GM18867 (cell line): Measurements from ENCODE around the gene RERG.

Experiments used
- ATAC-seq: cut with Tn5 transposase; IDR thresholded peaks from one replicate; pipeline ENCODE4 v1.9.1; 2021; ENCODE audit warnings: mild to moderate bottlenecking, moderate library complexity; ENCODE audit not compliant: unreplicated experiment

The RERG gene

DNA sequence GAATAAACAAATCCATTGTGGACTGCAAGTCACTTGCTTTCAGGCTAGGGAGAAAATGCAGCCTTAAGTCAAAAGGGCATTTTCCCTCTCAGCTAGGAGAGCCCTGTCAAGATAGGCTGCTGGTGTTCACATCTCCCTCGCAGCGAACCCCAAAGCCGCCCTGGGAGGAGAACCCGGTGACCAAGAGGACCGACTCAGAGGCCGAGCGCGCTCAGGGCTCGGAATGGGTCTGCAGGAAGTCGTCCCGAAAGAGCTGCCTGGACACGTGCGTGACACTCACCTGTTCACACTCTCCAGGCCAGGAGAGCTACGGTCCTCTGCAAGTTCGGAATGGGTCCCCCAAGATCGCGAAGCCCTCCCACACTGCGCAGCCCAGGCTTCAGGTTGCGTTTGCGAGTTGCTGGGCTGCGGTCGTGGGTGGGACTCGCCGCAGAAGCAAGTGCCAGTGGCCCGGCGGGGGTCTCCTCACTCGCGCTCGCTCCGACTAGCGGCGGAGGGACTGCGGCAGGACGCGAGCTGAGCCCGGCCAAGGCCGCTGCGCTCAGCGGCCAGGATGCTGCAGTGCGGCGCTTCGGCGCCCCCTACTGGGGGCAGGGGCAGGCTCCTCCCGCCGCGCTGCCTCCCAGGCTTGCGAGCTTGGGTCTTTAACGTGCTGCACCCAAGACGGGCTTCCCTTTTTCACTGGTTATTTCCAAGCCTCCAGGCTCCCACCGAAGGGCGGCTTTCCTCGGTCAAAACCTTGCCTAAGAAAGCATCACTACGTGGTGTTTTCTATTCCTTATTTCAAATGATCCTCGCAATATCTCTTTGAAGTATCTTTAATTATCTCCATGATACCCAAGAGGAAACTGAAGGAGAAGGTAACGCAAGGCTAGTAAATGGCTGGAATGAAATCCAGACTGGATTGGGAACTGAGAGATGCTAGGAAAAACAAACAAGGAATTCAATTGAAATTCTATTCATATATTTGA lies at the start of gene RERG:
Gene RERG (minus strand): TSS at position 503 of the 971 bp plus-strand sequence. CDS start 3,928 bp downstream, outside the sequence.
- ATAC-seq, result peak; percentile 89

DNA sequence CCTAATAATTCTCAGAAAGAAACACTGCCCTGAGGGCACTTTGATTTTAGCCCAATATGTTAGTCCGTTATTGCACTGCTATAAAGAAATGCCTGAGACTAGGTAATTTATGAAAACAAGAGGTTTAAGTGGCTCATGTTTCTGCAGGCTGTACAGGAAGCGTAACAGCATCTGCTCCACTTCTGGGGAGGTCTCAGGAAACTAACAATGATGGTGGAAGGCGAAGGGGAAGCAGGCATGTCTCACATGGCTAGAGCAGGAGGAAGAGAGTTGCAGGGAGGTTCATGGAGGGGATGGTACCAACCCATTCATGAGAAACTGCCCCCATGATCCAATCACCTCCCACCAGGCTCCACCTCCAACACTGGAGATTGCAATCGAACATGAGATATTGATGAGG lies 49.4 kb upstream of the RERG start:
- ATAC-seq, result no peak

DNA sequence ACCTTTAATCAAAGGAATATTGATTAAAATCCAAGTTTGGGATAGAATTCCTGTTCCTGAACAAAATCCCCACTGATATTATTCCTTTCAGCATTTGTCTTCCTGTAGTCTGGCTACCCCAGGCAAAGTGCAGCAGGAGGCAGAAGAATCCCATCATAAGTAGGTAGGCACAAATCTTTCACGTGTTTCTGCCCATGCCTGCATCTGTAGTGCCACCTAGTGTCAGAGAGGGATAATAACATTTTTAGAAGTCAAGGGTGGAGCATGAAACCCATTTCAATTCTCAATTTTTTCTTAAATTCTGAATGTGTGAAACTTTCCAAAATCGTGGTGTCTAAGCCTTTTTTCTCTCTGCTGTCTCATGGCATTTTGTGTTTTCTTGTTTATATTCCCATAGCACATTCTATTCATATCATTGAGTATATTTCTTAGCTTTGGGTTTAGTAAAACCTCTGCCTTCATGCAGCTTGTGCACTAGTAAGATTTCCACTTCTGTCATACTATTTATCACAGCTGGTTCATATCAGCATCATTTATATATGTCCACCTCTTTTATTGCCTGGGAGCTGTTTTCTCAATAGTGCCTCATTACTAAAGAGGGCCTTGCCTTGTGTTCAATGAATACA lies 47.8 kb upstream of the RERG start:
- ATAC-seq, result peak; percentile 84

- no peak for ATAC-seq
These were observed 47.1 kb upstream of the RERG start for GRCh38 chr12:15268309-15268708.

DNA sequence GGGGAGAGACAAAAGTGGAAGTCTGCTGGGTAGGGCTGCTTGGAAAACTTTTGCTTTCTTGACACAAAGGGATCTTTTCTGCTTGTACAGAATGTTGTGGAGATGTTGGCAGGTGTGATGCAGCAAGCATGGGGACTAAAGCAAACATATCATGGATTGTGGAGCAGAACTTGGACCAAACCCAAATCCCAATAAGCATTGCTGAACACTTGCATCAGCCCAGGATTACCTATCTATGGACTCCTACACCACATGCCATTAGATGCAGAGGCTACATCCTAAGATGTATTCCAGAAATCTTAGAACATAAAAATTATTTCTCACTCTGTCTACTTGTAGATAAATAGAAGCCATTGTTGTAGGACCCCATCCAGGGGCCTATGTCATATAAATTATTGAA lies 44.7 kb upstream of the RERG start:
- no peak for ATAC-seq

DNA sequence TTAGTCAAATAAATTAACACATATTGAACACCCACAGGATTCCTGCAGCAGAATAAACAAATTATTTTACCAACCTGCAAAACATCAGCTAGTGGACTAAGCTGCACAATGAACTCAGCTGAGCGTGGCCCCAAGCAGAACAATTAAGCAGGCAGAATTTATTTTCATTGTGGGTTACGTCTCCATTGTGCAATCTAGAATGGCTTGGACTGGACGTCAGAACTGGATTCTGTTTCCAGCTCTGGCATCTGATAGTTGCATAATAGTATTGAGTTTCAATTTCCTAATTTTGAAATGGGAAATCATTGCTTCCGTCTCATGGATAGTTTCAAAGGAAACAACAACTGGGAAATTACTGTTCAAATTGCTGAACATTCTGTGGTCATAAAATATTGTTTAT lies 35.5 kb upstream of the RERG start:
- ATAC-seq, result no peak

DNA sequence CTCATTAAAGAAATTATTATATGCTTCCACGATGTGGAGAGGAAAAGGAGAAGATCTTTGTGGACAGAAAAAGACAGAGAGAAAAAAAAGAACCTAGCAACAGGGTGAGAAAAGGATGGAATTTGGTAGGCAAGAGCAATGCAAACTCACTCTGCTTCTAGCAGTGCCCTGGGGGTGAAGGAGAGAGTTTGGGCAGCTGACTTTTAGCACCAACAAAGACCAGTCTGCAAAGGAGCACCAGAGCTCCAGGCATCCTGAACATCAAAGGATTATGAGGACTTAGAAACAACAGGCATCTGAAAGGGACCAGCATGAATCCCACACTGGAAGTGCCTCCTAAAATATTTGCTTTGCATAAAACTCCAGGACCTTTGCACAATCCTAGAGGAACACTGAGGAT lies 32.8 kb upstream of the RERG start:
- ATAC-seq, result no peak

- ATAC-seq, result no peak
These were observed 23.7 kb upstream of the RERG start for GRCh38 chr12:15244926-15245325.

GRCh38 chr12:15244341-15244740 lies 23.1 kb upstream of the RERG start:
- ATAC-seq, result no peak

- no peak for ATAC-seq
These were observed 21.9 kb upstream of the RERG start for GRCh38 chr12:15243102-15243501.

DNA sequence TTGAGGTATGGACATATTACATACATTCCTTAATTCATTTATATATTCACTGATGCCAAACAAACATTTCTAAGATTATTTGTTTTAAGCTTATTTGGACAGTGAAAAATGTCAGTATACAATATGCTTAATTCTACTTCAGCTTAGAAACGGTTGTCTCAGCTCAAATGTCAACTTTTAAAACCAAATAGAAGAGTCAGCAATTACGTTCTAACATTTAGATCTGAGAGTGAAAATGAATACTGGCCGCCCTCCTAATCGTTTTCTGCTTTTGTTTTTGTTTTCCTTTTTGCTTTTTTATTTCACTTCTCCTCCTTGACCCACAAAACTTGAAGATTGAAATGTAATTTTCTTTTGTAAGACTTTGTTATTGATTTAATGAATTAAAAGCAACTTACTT lies 19.7 kb upstream of the RERG start:
- ATAC-seq, result no peak

GRCh38 chr12:15234508-15234907 lies 13.3 kb upstream of the RERG start:
- no peak for ATAC-seq

- no peak for ATAC-seq
These were observed 12.8 kb upstream of the RERG start for GRCh38 chr12:15234011-15234410.

DNA sequence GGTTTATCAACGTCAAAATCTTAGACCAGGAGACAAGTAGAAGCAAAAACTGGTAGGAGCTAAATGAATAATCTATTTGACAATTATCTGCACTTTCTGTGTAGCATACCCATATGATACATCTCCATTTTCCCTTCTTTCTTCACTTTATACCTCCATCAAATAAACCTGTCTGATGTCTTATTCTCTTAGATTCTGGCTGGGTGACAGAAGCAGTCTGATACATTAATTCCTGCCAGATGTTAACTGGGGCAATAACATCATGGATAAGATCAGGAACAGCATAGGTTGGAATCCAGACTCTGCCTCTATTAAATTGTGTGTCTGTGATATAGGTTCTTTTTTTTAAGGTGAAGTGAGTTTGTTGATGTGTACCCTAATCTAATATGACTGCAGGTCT lies 11.7 kb upstream of the RERG start:
- no peak for ATAC-seq

- no peak for ATAC-seq
These were observed 10.3 kb upstream of the RERG start for GRCh38 chr12:15231493-15231892.

DNA sequence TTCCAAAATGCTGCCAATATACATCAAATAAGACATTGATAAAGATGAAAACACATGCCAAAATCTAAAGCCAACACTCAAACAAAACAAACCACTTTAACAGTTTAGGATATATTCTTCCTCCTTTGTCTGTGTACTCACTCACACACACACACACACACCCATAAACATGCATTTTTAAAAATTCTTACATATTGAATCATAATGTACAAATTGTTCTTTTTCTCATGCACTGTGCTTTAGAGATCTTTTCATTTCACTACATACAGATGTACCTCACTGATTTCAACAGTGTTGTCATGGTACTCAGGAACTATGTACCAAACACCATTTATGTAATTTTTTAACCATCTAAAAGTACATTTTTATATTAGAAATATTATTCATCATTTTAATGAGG lies 9.5 kb upstream of the RERG start:
- no peak for ATAC-seq

DNA sequence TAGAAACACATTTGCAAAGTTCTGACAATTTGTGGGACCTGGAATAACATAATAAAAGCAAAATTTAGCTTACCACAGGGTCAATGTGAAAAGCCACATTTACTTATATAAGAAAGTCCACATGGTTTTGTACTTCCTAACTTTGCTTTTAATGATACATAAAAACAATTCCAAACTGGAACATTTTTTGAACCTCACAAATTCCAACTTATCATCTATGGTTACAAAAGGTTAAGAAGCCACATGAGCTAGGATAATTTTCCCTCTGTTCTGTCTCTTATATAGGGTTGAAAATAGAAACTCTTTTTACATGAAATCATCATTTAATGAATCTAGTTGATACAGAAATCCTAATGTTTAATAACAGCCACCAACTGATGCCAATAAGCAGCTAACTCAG lies 8.9 kb upstream of the RERG start:
- no peak for ATAC-seq

- peak; percentile 45 for ATAC-seq
These were observed 5.9 kb upstream of the RERG start for GRCh38 chr12:15227004-15227679.

GRCh38 chr12:15225863-15226218 lies 4.6 kb upstream of the RERG start:
- ATAC-seq, result peak; percentile 72

DNA sequence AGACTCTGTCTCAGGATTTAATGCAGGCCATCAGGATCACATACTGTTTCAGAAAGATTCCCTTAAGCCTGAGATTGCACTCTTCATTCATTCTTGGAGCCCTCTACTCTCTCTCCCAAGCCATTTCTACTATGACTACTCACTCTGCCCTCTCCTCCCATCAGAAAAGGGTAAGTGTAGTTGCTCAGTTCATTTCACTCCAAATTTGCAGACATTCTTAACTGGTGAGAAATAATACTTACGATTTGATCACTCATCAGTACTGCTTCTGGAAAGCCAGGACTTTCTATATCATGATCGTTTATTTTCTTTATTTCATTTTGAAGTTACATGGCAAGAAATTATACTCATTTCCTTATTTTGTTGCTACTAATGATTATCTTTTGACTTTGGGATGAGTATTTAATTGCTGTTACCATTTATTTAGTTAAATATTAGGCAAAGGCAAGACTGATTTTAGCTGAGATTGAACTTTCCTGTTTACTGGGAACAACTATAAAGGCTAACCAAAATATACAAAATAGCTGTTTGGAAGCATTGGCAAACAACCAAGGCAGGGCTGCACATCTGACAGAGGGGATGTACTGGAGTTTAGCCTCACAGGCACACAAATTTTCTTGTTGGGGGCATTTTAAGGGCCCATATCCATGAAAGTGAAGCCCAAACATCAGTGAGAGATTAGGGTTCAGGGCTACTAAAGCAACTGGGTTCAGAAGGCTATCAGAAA lies 4.1 kb upstream of the RERG start:
- ATAC-seq, result no peak

DNA sequence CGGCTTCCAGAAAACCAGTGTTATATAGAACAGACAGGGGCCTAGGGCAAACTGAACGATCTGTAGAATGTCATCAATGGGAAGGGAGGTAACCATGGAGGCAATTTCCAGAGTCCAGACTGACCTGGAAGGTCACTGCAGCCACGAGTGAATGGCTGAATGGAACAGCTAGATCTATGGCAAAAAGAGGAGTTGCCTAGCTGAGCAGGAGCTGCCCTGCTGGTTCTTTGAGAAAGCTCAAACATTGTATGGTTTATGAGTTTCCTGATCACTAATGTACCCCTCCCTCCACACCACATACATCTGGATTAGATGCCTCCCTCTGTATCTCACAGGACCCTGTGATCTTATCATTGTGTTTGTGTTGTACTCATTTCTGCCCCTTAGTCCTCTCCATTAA lies 1.0 kb upstream of the RERG start:
- no peak for ATAC-seq
